Right lung (tissue), 5 donors: ENCODE data around the gene CACNA1E. TPM values are rescaled to one million over a fixed set of nuclear protein-coding genes. Genes with fewer than 3 reads are reported as not detected.
A peak's percentile ranks its signal among the peaks of the same experiment; 100 is the strongest.
"Not testable (repeated sequence)": the region's sequence is repeated elsewhere in the genome, so short reads cannot be mapped to it uniquely, and the experiment has no call there.

Experiments used
- DNase-seq, 2 donors: peaks; one replicate each; pipeline ENCODE4 v3.0.0-alpha.2; 2013
- polyA plus RNA-seq, 5 donors: library from polyadenylated mRNA; unstranded; fragments of 120-200 nt; gene quantifications; one replicate each; pipeline versions ENCODE4 v1.2.1 to v1.2.3, GENCODE V29; 2013; ENCODE audit warnings: inconsistent platforms in 1 of 5, low replicate concordance in 1 of 5; ENCODE audit not compliant: insufficient read length in 5 of 5, insufficient read depth in 1 of 5

Gene CACNA1E
- polyA plus RNA-seq, 5 donors: 0.05 to 0.16 (median 0.08) TPM

GRCh38 chr1:181516706-181517105 is 33.4 kb downstream of the CACNA1E start:
- DNase-seq: no peak

GRCh38 chr1:181517181-181517875 is 34.0 kb downstream of the CACNA1E start:
- DNase-seq: no peak

GRCh38 chr1:181518152-181518551 is 34.8 kb downstream of the CACNA1E start:
- no peak for DNase-seq

- no peak for DNase-seq
Observed at GRCh38 chr1:181522864-181523263, 39.5 kb downstream of the CACNA1E start.

GRCh38 chr1:181525104-181525721 is 41.9 kb downstream of the CACNA1E start:
- no peak for DNase-seq

- DNase-seq: not testable (repeated sequence)
Observed at GRCh38 chr1:181528241-181528640, 44.9 kb downstream of the CACNA1E start.

- DNase-seq: no peak
Observed at GRCh38 chr1:181531441-181531840, 48.1 kb downstream of the CACNA1E start.

GRCh38 chr1:181531951-181532600 is 48.8 kb downstream of the CACNA1E start:
- DNase-seq: no peak

- no peak for DNase-seq
Observed at GRCh38 chr1:181538836-181539235, 55.5 kb downstream of the CACNA1E start.

- no peak for DNase-seq
Observed at GRCh38 chr1:181541458-181541857, 58.1 kb downstream of the CACNA1E start.

- DNase-seq: no peak
Observed at GRCh38 chr1:181541947-181542346, 58.6 kb downstream of the CACNA1E start.

GRCh38 chr1:181542406-181542805 is 59.1 kb downstream of the CACNA1E start:
- DNase-seq: not testable (repeated sequence)

- DNase-seq: no peak
Observed at GRCh38 chr1:181545395-181545794, 62.1 kb downstream of the CACNA1E start.

GRCh38 chr1:181548497-181548896 is 65.2 kb downstream of the CACNA1E start:
- no peak for DNase-seq

- peak; percentile 80 to 86 for DNase-seq
Observed at GRCh38 chr1:181551249-181551648, 67.9 kb downstream of the CACNA1E start.

GRCh38 chr1:181551754-181552153 is 68.4 kb downstream of the CACNA1E start:
- DNase-seq: no peak

- DNase-seq: no peak
Observed at GRCh38 chr1:181554465-181554864, 71.1 kb downstream of the CACNA1E start.

GRCh38 chr1:181556631-181557030 is 73.3 kb downstream of the CACNA1E start:
- DNase-seq: no peak

GRCh38 chr1:181557313-181557712 is 74.0 kb downstream of the CACNA1E start:
- no peak for DNase-seq

- no peak for DNase-seq
Observed at GRCh38 chr1:181558416-181558815, 75.1 kb downstream of the CACNA1E start.

GRCh38 chr1:181559142-181559541 is 75.8 kb downstream of the CACNA1E start:
- DNase-seq: no peak

- DNase-seq: no peak
Observed at GRCh38 chr1:181562395-181562794, 79.1 kb downstream of the CACNA1E start.

- DNase-seq: no peak
Observed at GRCh38 chr1:181568736-181569135, 85.4 kb downstream of the CACNA1E start.
